GM21360 (cell line): ENCODE results near the gene MX2.
"Not testable (repeated sequence)": the region's sequence is repeated elsewhere in the genome, so short reads cannot be mapped to it uniquely, and the experiment has no call there.

ENCODE experiments used
- ATAC-seq: cut with Tn5 transposase; IDR thresholded peaks from one replicate; pipeline ENCODE4 v1.9.1; 2021; ENCODE audit warnings: mild to moderate bottlenecking, moderate library complexity; ENCODE audit not compliant: unreplicated experiment

Gene MX2

DNA sequence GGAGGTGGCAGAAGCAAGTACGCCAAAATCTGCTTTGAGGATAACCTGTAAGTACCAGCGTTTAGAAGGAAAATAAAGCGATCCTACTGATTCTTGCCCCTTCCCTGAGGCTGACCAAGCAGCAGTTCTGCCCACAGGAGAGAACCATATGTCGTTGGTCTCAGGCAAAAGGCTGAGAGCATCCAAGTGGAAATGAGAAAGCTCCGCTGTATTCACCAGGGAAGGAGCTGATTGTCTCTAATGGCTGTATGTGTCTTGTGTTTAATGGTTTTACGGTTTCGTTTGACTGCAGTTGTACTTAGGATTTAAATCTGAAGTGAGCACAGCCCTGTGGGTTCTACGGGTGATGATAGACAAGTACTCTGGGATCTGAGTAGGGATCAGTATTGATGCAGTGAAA, 23.4 kb upstream of the MX2 start:
- ATAC-seq, result no peak

DNA sequence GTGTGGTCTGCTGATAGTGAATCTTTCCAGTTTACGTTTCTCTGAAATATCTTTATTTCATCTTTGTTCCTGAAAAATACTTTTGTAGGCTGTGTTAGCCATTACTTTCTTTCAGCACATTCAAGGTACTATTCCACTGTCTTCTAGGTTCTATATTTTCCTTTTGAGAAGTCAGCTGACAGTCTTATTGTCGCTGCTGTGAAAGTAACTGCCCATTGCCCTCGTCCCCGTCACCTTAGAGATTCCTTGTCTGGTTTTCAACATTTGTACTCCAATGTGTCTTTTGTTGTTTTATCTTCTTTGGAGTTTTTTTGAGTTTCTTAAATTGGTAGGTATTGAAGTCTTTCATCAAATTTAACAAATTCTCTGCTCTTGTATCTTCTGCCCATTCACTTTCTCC, 19.8 kb upstream of the MX2 start:
- no peak for ATAC-seq

DNA sequence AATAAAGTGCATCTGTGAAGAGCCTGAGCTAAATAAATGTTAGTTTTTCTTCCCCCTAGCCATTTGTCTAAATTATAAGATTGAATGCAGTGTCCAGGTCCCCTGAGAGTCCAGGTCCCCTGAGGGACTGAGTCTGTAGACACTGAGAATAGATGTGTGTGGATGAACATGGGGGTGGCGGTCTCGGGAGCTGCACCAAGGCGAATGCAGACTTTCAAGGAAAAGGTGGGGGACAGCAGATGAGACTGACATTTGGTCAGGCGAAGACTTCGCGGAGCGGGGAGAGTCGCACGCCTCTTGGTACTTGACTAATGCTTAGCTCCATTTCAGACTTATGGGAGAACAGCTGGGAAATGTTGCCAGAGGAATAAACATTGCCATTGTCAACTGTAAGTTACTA, 17.7 kb upstream of the MX2 start:
- ATAC-seq, result no peak

DNA sequence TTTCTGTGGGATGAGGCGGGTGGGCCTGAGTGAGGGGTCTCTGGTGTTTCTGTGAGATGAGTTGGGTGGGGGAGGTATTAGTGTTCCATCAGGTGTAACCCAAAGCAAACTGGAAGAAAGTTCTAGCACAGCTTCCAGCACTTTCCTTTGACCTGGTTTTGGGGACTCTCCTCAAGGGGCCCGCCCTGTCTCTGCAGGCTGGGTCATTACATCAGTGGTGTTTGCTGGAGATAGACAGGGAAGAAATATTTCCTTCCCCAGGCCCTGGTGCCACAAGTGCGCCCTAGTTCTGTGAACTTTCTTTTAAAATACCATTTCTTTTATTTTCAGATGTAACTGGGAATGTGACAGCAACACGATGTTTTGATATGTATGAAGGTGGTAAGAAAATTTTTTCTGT, 16.5 kb upstream of the MX2 start:
- ATAC-seq, result no peak

DNA sequence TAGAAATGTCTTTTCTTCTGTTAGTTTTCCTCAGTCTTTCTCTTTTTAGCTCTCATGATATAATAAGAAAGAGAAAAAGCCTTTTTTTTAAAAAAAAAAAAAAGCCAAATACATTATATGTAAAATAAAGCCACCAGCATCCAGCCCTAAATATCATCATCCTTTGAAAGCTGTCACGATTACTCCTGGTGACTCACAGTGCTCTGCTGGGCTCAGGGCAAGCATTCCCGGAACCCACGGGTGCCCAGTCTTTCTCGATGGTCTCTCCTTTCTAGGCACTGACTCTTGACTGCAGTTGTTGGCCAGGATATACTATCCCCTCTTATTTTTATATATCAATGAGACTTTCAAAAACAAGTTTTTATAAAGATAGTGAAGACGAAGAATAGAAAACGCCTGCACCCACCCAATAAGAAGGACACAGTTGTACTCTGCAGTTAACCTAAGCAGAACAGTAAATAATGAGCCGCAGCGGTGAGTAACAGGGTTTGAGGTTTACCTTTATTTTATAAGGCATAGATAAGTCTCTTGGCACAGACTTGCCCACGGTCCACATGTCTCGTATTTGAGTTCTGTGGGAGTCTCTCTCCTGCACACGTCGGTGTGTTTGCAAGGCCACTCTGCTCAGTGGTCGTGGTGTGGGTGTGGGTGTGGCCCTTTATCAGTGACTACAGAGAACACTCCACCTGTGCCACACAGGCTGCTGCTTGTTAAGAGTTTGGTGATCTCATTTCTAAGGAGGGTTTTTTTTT, 15.7 kb upstream of the MX2 start:
- ATAC-seq, result no peak

DNA sequence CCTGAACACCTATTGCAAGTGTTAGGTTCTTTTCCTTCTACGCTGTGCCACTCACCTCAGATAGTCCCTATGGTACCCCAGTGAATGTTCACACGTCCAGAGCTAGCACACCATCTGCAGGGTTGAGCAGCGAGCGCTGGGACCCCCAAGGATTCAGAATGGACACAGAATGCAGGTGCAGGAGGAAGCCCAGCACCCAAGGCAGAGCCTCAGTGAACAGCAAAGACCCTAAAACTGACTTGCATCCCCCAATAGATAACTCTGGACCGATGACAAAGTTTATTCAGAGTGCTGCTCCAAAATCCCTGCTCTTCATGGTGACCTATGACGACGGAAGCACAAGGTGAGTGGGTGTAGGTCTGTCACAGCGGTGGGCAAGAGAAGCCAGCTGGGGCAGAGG, 15.1 kb upstream of the MX2 start:
- no peak for ATAC-seq

DNA sequence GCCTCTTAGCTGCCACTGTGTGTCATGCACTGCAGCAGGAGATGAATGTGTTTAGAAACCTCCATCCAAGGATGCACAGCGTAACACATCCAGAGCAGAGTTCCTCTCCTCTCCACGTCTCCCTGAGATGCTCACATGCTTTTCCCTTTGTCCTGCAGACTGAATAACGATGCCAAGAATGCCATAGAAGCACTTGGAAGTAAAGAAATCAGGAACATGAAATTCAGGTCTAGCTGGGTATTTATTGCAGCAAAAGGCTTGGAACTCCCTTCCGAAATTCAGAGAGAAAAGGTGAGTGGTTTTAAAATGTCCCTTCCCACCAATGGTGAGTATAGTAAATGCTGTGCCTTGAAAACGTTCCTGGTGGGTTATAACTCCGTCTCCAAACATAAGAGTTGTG, 13.4 kb upstream of the MX2 start:
- ATAC-seq, result no peak

DNA sequence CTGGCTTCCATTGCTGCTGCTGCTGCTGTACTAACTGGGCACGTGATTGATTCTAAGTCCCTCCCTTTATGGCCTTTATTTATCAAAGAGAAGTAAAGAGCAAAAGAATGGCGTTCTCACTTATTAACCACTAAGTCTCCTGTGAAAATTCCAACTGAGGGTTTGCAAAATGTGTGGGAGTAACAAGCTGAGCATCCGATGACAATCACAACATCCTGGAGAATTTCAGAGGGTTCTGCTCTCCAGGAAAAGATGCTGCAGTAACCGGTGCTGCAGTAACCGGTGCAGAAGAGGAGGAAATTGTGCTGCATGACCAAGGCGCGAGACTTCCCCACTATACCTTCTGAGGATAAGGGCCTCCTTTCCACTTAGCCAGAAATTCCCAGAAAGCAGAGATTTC, 12.7 kb upstream of the MX2 start:
- no peak for ATAC-seq

DNA sequence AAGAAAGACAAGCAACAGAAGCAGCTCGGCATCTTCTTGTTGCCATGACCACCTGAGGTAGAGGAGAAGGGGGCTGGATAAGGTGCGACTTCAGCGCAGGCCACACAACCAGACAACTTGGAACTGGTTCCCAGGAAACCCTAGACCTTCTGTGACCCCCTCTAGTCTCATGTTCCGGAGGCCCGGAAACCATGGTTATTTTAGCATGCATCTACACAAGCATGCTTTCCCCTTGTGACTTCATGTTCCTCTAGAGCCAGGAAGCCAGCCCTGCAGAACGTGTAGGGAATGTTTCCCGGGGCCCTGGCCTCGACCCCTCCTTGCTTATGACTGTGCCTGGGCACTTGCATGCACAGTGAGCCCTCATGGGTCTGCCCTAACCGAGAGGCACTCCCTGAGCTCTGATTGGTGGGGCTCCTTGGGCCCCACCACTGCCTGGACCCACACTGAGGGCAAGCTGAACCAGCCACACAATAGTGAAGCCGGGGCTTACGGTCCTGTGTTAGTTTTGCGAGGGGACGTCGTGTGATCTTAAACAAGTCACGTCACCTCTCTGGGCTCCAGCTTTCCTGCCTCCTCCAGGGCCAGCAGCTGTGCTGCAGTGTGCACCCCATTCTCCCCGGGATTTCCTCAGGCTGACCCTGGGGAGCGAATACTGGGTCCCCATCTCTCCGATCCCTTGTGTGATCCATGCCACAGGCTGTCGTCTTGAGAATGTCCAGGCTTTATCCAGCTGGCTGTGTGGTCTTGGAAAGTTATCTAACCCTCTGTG, 12.0 kb upstream of the MX2 start:
- ATAC-seq, result no peak

DNA sequence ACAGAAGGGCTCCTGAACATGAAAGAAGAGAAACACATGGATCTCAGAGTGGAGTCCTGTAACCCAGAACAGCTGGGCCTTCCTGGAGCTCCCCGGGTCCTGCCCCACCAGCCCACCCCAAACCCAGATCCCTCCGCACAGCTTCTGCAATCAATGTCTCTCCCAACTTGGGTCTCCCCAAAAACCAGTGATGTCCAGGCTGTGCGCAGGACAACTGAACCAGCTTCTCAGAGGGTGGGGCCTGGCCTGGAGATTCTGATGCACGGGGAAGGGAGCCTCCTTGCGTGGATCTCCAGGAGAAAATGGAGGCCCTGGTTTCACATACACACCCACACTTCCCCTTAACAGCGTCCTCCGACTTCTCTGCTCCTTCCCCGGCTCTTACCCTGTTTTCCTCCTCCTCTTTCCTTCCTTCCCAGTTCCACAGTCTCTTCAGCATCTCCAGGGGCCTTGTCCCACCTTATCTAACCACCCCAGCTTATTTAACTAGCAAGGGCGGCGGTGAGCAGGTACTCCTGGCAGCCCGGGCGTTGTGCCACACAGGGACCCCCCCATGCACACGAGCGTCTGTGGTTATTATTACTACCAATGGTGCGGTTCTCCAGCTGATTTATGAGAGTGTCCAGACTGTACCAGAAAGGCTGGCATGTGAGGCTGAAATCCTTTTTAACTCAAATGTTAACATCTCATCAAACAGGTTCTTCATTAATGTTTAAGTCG, 11.2 kb upstream of the MX2 start:
- ATAC-seq, result no peak

DNA sequence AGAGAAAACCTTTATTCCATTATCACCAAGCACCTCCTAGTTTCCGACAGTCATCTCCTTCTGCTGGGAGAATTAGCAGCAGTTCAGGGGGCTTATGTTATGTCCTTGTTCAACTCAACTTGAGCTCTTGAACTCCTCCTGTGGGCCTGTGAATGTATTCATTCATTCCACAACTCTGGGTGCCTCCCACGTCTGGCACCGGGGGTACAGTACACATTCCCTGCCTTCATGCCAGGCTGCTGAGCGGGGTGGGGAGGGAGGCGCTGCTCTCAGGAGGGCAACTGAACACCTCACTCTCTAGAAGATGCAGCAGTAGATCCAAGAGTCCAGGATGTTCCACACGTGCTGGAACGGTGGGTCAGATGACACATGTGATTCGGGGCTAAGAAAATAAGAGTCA, 4.3 kb upstream of the MX2 start:
- no peak for ATAC-seq

DNA sequence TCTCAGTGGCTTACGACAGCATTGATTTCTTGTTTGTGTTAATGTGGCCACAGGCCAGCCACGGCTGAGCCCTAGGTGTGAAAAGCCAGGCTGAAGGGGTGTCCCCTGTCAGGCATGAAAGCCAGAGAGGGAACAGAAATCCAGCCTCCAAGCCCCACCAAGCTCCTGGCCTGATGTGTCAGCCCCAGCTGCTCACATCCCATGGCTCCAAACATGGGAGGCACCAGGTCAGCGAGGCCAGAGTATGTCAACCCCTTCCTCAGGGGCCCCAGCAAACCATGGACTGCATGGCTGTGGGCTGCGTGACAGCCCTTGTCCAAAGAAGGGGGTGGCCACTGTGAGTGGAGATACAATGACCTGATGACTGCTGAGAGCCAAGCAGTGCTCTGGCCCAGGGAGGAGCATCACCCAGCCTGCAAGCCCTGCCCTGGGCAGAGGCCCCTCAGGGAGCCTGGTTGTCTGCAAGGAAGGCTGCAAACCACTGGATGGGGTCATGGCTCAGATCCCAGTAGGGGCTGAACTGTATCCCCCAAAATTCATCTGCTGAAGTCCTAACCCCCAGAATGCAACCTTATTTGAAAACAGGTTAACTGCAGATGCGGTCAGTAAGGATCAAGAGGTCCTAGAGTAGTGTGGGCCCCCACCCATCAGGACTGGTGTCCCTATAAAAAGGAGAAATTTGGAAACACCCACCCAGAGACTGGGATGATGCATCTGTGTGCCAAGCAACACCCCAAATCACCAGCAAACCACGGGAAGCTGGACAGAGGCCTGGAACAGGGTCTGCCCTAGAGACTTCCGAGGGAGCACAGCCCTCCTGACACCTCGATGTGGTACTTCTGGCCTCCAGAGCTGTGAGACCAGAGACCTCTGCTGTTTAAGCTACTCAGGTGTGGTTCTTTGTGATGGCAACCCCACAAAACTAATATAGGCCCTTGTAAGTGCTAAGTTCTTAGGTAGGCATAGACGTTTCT, 3.3 kb upstream of the MX2 start:
- no peak for ATAC-seq

DNA sequence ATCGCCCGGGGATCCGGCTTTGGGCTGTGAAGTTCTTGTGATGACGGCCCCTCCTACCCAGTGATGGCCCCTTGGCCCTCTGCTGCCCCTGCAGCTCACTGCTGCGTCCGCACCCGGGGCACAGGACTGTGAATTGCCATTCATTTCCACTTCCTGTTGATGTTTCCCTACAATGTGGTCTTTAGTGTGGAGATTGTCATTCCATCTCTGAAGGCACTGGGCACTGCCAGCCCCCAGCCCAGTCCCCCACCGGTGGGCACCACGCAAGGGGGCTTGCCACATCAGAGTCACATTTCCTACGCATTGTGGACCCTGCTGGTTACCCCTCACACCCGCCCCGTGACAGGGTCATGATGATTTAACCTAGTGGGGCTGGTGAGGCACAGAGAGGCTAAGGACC, 2.5 kb upstream of the MX2 start:
- no peak for ATAC-seq

DNA sequence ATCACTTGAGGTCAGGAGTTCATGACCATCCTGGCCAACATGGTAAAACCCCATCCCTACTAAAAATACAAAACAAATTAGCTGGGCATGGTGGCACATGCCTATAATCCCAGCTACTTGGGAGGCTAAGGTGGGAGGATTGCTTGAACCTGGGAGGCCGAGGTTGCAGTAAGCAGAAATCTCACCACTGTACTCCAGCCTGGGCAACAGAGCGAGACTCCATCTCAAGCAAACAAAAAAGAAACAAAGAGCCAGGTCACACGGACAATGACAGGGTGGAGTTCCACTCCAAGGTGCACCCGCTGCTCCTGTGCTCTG, 2.1 kb upstream of the MX2 start:
- ATAC-seq, result not testable (repeated sequence)

DNA sequence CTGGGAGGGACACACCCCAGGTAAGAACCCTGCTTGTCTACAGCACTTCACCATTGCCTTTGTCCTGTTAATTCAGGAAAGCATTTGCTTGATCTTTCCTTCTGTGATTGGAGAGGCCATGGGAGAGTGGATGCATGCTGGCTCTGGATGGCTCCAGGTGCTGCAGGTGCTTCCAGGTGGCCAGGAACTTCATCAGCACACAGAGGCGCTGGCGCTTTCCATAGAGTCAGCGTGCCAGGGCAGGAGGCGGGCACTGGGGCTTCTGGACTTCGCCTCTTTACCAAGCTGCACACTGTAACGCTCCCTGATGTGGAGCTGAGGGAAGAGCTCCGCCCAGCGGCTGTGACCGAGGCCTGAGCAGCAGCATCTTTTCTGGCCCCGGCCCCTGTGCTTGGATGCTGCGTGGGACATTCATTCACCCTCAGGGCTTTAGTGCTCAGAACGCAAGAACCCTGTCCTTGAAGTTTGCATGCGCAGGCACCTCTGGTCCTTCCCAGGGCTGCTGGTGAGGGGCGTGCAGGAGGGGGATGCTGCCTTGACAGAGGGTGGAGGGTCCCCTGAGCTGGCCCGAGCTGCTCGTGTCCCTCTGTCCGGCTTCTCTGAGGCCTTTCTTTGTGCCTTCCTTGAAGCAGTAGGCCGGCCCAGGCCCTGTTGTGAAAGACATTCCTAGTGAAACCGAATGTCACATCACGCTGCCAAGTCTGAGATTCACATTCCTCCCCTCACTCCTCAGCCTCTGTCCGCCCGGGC, 1.6 kb upstream of the MX2 start:
- ATAC-seq, result no peak

DNA sequence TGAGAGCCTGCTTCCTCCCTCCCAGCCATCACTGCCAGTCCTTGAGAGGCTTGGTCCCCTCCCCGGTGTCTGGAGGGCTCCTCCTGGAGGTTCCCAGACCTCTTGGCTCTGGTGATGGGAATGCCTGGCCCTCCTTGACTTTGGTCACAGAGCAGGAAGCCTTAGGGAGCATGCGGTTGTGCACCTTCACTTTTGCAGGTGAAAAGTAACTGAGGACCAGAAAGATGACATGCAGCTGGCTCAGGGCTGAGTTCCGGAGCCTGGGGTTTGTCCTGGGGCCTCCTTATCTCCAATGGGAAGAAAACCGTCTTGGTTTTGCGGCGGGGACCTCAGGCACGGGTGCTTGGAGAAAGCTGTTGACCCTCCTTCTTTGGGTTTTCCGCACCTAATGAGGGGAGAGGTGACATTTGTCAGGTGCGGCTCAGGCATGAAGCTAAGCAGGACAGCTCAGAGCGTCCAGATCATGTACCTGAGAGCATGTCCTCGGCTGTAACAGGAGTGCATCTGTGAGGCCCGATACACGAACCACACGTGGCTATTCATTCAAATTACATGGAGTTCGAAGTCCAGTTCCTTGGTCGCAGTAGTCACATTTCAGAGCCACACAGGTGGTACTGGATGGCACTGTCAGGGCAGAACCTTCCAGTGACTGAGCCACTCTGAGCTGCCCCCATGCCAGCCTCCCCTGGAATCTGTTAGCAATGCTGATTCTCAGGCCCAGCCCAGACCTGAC, 608 bp upstream of the MX2 start:
- ATAC-seq, result no peak

DNA sequence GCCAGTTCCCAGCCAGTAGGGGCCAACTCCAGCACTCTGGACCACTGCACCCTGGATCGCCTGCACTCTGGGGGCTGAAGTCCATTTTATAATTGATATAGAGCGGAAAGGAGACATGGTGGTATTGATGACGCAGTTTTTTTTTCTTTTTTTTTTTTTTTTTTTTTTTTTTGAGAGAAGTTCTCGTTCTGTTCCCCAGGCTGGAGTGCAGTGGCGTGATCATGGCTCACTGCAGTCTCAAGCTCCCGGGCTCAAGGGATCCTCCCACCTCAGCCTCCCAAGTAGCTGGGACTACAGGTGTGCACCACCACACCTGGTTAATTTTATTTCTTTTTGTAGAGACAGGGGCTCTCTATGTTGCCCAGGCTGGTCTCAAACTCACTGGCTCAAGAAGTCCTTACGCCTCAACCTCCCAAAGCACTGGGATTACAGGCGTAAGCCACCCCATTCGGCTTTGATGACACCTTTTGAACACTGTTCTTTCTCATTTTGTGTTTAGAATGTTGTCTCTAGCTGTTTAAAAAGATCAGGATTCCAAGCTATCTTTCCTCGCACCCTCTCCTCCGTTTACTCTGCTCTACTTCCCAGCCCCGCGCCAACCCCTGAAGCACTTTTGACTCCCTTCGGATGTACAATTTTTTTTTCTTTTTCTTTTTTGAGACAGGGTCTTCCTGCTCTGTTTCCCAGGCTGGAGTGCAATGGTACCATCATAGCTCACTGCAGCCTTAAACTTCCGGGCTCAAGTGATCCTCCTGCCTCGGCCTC, 960 bp downstream of the MX2 start:
- ATAC-seq, result no peak

DNA sequence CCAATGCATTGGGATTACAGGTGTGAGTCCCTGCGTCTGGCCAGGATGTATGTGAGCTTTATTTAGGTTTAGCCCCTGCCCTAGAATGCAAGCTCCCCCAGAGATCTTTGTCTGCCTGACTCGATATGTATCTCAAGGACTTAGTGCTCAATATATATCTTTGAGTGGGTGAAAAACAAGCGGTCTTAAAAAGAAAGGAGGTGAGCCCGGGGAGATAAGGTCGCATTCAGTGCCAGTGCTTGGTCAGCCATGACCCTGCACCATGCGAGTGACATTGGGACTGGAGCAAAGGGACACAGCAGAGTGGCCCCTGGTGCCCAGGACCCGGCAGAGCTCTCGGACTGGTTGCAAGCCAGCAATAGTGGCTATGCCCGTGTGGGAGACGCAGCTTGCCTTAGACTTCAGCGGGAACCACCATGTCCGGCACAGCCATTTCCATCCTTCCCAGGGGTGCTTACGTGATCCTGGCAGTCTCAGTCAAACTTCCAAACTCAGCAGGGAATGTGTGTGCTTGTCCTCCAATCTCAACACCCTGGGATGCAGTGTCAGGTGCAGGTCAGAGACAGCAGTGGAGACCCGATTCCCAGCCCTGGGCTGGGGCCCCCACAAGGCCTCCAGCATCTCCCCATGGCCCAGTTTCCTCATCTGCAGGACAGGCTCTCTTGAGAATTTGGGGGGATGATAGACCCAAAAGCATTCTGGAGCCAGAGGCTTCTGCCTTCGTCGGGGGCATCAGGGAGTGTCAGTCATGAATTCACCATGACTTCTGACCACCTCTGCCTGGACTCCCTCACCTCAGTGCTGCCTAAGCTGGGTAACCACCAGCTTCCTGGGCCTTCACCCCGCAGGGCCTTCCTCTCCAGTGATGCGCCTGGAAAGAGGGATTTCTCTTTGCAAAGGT, 1.8 kb downstream of the MX2 start:
- ATAC-seq, result no peak
